ENCODE measurements around the gene CGRRF1.

CGRRF1 gene

GRCh38 chr14:54486685-54487084 is 23.0 kb upstream of the CGRRF1 start:
- H3K4me2 ChIP-seq (ENCODE audit: low read depth, low read length, poor library complexity, severe bottlenecking): peak overlapping the region; percentile 93
- no peaks in the 10 kb centered on the region for H3K27me3 ChIP-seq (ENCODE audit: insufficient read depth, low read length, poor library complexity, severe bottlenecking)
- peak overlapping the region; percentile 88 for H3K4me3 ChIP-seq (ENCODE audit: low read length, poor library complexity, severe bottlenecking)
- peaks cover 49% of the 10 kb centered on the region for H4K20me1 ChIP-seq (ENCODE audit: insufficient read depth, low read length, poor library complexity, severe bottlenecking)
- no peaks in the 10 kb centered on the region; the same call in 1 of the 2 replicates for H3F3A ChIP-seq (ENCODE audit: low read depth)
- peaks cover 67% of the 10 kb centered on the region for H3K79me2 ChIP-seq (ENCODE audit: insufficient read depth, low read length)
- H3K4me1 ChIP-seq (ENCODE audit: insufficient read depth, low read length, poor library complexity, severe bottlenecking): peaks cover 65% of the 10 kb centered on the region
- H3K9ac ChIP-seq (ENCODE audit: low read depth, low read length, poor library complexity, severe bottlenecking): no peak overlapping the region
- no peak overlapping the region for H2AFZ ChIP-seq (ENCODE audit: low read length)
- H3K9me2 ChIP-seq (replicated peaks; ENCODE audit: low read depth, low read length): no peaks in the 10 kb centered on the region
- peaks cover 11% of the 10 kb centered on the region; the same call in 1 of the 2 replicates for H3K36me3 ChIP-seq (ENCODE audit: insufficient read depth, low read length)
- H3K9me3 ChIP-seq (ENCODE audit: insufficient read depth, low read depth, low read length): no peaks in the 10 kb centered on the region
- TF ChIP-seq EZH2phosphoT487 (IDR thresholded peaks at IDR 0.05; ENCODE audit: borderline replicate concordance) (no peak), CTCF (conservative IDR thresholded peaks at IDR 0.05; ENCODE audit: low read length) (no peak)

GRCh38 chr14:54487771-54488170 is 21.9 kb upstream of the CGRRF1 start:
- peak overlapping the region; percentile 88 for H3K4me3 ChIP-seq (ENCODE audit: low read length, poor library complexity, severe bottlenecking)
- H3K27me3 ChIP-seq (ENCODE audit: insufficient read depth, low read length, poor library complexity, severe bottlenecking): no peaks in the 10 kb centered on the region
- peaks cover 39% of the 10 kb centered on the region for H4K20me1 ChIP-seq (ENCODE audit: insufficient read depth, low read length, poor library complexity, severe bottlenecking)
- peaks cover 5% of the 10 kb centered on the region; the same call in 1 of the 2 replicates for H3K36me3 ChIP-seq (ENCODE audit: insufficient read depth, low read length)
- H3K4me1 ChIP-seq (ENCODE audit: insufficient read depth, low read length, poor library complexity, severe bottlenecking): peaks cover 57% of the 10 kb centered on the region
- peak overlapping the region; percentile 93 for H3K4me2 ChIP-seq (ENCODE audit: low read depth, low read length, poor library complexity, severe bottlenecking)
- no peaks in the 10 kb centered on the region for H3K9me3 ChIP-seq (ENCODE audit: insufficient read depth, low read depth, low read length)
- peak overlapping the region; percentile 90 for H3K9ac ChIP-seq (ENCODE audit: low read depth, low read length, poor library complexity, severe bottlenecking)
- TF ChIP-seq CTCF (conservative IDR thresholded peaks at IDR 0.05; ENCODE audit: low read length) (no peak), EZH2phosphoT487 (IDR thresholded peaks at IDR 0.05; ENCODE audit: borderline replicate concordance) (no peak)
- H3F3A ChIP-seq (ENCODE audit: low read depth): no peaks in the 10 kb centered on the region; the same call in 1 of the 2 replicates
- no peak overlapping the region for H2AFZ ChIP-seq (ENCODE audit: low read length)
- H3K9me2 ChIP-seq (replicated peaks; ENCODE audit: low read depth, low read length): no peaks in the 10 kb centered on the region
- peaks cover 56% of the 10 kb centered on the region for H3K79me2 ChIP-seq (ENCODE audit: insufficient read depth, low read length)

GRCh38 chr14:54488318-54488645 is 21.4 kb upstream of the CGRRF1 start:
- Histone ChIP-seq H2AFZ (ENCODE audit: low read length) (peak overlapping the region; percentile 63), H3K4me1 (ENCODE audit: insufficient read depth, low read length, poor library complexity, severe bottlenecking) (peaks cover 52% of the 10 kb centered on the region), H3K79me2 (ENCODE audit: insufficient read depth, low read length) (peaks cover 51% of the 10 kb centered on the region)

More at GRCh38 chr14:54488318-54488645, 21.4 kb upstream of the CGRRF1 start:
- H3K9me3 ChIP-seq (ENCODE audit: insufficient read depth, low read depth, low read length): no peaks in the 10 kb centered on the region
- peak overlapping the region; percentile 93 for H3K4me2 ChIP-seq (ENCODE audit: low read depth, low read length, poor library complexity, severe bottlenecking)
- peak overlapping the region; percentile 88 for H3K4me3 ChIP-seq (ENCODE audit: low read length, poor library complexity, severe bottlenecking)
- H3K9ac ChIP-seq (ENCODE audit: low read depth, low read length, poor library complexity, severe bottlenecking): peak overlapping the region; percentile 90
- TF ChIP-seq CTCF (conservative IDR thresholded peaks at IDR 0.05; ENCODE audit: low read length): peak; percentile 25; the same call in 1 of the 2 replicates
- no peak for TF ChIP-seq EZH2phosphoT487 (IDR thresholded peaks at IDR 0.05; ENCODE audit: borderline replicate concordance)
- no peaks in the 10 kb centered on the region for H3K27me3 ChIP-seq (ENCODE audit: insufficient read depth, low read length, poor library complexity, severe bottlenecking)
- no peaks in the 10 kb centered on the region; the same call in 1 of the 2 replicates for H3F3A ChIP-seq (ENCODE audit: low read depth)
- H3K9me2 ChIP-seq (replicated peaks; ENCODE audit: low read depth, low read length): no peaks in the 10 kb centered on the region
- no peaks in the 10 kb centered on the region for H3K36me3 ChIP-seq (ENCODE audit: insufficient read depth, low read length)
- H4K20me1 ChIP-seq (ENCODE audit: insufficient read depth, low read length, poor library complexity, severe bottlenecking): peaks cover 34% of the 10 kb centered on the region

All from Loucy (cell line).